Renal cortical epithelial cell (primary cell): ENCODE data around the gene COL5A2. TPM values are rescaled to one million over a fixed set of nuclear protein-coding genes. Genes with fewer than 3 reads are reported as not detected.
A peak's percentile ranks its signal among the peaks of the same experiment; 100 is the strongest.

ENCODE experiments used
- DNase-seq: peaks from one replicate; pipeline ENCODE4 v3.0.0-alpha.2; 2011; ENCODE audit warnings: low read depth
- total RNA-seq: library from RNA; depleted of rRNA; stranded (reverse); fragments of >200 nt; gene quantifications from 2 replicates; pipeline ENCODE4 v1.2.3, GENCODE V29; 2014

Gene COL5A2
- 9.4 and 45.5 TPM in 2 replicates for total RNA-seq

DNA sequence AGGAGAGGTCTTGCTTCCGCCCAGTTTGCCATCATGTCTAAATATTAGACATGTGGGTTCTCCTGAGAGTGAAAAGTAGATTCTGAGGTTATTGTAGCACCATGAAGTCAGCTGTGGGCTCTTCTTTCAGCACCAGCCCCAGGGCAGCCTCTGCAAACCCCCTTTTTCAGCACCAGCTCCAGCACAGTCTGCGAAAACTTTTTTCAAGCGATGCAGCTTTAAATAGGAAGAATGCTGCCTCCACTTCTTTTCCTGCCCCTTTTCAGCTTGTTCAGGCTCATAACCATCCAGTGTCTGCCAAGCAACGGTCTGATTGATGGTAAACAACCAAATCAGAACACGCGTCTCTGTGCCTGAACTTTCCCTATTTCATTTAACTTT, at the start of gene COL5A2:
Gene COL5A2, minus strand, starts transcription at position 192 of the 381 bp plus-strand sequence. Its CDS starts 157 bp downstream, at position 35.
- peak; percentile 67 for DNase-seq

DNA sequence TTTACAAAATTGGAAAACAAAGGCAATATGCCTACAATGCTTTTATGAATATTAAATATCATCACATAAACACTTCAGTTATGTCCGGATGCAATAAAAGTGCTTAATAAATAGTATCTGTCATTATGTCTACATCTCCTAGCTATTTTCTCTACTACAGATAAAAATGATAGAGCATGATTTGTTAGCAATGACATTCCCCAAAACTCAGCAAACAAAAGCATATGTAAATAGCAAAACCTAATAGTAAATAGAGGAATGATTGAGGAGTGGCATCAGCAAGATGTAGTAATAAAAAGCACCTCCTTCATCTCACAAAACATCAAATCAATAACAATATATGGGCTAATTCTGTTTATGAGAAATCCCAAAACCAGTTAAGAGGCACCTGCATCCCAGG, 46.5 kb upstream of the COL5A2 start:
- no peak for DNase-seq

DNA sequence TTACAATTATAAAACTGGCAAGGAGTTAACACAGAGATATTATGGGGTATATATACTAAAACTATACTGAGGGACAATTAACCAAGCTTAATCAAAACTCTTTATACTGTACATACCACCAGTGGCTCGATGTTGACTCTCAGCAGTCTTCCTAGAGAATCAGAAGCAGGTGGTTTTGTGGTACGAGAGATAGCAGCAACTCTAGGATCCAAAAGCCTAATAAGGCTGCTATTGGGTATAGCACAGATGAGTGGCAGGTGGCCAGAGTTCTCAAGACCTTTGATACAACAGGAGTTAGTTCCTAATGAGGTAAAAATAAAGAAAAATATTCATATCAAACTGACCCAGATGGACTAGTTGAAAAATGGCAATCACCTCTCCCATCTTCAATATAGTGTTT, 45.5 kb upstream of the COL5A2 start:
- DNase-seq, result no peak

DNA sequence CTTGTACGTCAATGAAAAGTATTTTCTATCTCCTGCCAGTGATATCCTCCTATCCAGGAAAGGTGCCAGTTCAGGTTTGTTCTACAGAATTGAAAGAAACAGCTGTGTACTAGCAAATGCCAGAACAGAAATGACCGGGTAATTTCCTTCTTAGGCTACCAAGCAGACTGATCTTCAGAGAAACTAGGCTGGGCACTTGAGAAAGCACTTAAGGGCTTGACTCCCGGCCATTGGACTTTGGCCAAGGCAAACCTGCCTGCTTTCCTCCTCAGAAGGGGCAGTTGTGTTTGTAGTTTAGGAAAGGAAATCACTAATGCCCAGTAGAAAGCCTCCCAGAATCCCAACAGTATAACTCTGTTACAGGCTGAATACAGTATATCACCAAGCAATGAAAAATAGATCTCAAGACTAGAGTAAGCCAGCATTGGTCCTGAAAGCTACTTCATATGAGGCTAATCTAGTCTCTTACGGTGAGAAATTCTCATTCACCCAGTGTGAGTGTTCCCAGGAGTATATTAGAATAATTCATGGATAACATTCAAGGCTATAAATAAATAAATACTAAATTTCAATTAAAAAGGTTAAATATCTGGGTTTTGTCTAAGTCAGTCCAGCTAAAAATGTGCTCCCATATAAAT, 43.0 kb upstream of the COL5A2 start:
- peak; percentile 62 for DNase-seq

DNA sequence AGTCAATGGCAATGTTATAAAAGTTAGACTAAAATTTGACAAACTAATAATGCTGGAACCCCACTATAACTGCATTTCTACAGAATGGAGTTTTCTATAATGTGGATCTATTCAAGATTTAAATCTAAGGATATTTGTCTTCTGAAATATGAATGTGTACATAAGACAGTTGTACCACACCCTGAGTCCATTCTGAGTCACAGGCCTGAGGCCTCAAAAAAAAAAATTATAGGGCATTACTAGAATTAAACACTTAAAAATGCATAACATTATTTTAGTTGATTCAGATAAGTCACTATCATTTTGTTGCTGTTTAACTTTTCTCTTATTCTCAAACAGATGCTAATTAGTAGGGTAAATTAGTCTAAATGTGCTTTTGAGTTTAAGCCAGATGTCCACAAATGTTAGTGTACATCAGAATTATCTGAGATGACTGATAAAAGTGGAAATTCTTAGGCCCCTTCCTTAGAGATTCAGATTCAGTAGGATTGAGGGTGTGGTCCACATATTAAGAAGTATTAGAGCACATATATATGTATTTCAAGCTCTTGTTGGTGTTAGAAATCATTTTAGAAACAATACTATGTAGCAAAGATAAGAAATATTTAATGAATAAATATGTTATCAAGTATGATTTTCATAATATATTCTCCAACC, 42.4 kb upstream of the COL5A2 start:
- no peak for DNase-seq

DNA sequence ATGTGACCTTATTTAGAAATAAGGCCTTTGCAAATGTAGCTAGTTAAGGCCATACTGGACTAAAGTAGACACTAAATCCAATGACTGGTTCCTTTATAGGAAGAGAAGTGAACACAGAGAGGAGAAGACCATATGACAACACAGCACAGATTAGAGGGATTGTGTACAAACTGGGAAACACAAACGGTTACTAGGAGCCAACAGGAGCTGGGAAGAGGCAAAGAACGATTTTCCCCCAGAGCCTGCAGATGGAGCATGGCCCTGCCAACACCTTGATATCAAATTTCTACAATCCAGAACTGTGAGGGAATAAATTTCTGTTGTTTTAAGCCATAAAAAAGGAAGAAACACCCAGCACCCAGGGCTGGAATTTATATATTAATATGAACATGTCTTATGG, 38.7 kb upstream of the COL5A2 start:
- DNase-seq, result no peak

DNA sequence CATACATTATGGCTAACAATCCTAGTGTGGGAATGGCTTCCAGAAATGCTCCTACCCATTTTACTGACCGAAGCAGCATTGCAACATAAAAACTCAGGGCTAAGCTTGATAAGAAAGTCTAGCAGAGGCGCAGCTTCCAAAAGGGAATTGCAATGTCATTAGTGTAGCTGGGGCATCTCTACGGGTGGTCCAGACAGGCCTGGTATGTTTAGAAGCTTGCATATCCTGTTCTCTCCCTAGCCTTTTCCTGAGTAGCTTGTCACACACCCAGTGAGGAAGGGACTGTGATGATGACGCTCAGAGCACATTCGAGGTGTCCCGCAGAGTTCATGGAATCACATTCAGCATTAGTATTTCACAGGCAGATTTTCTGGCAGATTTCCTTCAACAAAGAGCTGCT, 38.0 kb upstream of the COL5A2 start:
- DNase-seq, result no peak

DNA sequence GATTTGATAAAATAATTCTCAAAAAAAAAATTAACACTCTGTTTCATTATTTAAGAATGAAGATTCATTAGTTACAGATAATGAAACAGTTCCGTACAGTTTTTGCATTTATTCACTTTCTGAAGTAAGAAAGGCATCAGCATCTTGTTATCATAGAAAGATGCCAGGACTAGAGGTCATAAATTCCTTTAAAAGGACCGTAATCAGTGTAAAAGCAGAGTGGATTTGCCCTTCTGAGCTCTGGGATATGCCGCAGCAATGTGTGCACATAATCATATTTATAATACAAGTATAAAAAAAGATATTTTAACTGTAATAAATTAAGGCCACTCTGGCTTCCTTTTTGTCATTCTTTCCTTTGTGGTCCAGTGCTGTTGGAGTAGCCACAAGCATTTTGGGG, 37.5 kb upstream of the COL5A2 start:
- DNase-seq, result no peak

DNA sequence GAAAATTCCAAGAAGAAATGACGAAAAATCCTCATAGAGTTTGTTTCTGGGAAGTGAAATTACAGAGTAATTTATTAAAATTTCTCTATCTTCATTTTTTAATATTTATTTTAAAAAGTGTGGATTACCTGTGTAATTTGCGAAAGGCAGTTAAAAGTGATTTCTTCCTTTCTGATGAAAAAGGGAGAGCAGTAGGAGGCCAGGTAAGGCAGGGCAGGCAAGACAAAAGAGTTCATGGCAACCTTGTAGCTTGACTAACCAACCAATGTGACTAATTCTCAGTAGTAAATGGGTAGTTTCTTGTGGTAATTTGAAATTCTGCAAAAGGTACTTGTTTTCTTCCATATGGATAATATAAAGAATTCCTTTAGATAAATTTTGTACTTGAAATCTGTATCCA, 34.9 kb upstream of the COL5A2 start:
- no peak for DNase-seq

DNA sequence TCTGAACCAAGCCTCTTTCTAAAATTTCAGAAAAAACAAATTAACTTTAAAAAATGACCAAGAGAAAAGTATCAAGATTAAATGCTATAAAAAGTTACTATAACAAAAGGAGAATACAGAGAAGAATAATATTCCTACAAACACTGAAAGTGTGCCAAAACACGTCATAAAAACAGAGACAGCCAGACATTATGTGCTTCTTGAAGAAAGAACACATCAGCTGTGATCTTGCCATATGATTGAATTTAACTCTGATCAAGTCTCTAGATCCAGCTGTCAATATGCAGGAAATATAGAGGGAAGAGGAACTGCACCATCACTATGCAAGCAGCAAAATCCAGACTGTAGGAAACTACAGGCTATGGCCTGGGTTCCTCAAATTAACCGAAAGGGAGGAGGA, 33.7 kb upstream of the COL5A2 start:
- DNase-seq, result no peak

DNA sequence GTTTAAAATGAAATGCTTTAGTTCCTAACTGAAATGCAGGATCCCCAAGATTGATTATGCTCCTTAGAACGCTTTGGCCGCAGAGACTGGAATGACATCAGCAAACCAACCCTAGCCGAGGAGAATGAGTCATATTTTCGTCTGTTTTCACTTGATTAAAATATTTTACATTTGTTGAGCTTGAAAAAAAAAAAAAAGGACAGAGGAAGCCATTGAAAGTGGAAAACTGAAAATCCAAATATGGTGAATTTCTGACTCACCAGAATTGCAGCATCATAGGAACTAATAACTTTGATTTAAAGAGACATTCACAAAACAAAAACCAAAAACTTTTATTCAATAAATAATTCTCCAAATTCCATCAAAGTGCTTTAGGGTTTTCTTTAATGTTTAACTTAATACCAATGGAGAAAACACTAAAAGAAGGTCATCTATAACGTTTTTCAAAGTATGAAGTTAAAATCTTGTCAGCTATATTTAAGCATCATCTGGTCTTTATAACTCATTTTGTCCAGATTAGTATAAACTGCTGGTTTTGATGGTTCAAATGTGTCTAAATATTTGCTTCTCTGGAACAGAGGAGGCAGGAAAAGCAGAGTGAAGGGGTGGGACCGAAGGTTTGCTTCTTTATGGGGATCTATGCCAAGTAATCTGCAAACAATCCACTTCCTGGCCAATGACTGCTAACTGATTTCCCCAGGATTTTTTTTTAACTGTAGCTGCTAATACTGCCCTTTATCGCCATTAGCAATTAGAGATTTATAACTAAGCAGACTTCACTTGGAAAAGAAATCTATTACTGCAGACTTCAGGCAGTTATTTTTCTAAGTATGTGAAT, 30.9 kb upstream of the COL5A2 start:
- DNase-seq, result peak; percentile 93

DNA sequence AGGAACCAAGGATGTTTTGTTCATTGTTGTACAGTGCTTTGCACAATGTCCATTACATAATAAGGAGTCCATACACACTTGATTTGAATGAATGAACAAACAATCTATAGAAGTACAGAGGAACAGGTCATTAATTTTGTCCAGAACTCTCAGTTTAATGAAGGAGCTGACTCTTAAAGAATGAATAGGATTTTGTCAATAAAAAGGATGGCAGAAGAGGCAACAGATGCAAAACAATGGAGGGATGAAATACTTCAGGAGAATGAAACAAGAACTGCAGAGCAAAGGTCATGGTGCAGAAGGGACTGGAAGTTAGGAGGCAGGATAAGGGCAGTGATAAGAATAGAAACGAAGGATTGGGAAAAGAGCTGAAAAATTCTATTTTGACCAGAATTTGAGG, 28.7 kb upstream of the COL5A2 start:
- no peak for DNase-seq

DNA sequence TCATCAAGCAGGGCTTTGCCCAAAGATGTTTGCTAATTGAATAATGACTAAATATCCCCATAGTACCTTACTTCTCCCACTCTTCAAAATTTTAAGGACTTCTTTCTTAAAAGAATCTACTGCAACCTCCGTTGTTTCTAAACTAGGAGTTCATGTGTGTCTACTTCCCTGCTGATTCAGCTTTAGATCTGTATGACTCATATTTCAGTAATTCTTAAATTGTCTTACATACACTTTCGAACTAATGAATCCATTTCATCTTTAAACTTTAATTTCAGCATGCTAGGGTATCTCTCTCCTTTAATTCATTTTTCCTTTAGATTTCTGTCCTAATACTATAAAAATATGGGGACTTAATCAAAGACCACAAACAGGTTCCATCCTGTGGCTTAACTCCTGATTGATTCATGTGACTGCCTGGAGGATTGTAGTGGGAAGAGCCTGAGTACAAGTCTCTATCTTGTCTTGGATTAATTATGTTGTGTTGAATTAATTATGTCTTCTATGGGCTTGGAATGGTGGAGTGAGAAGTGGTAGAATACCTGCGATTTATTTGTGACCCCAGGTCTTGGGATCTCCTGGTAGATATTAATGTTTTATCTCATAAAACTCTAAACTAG, 24.9 kb upstream of the COL5A2 start:
- DNase-seq, result peak; percentile 76

DNA sequence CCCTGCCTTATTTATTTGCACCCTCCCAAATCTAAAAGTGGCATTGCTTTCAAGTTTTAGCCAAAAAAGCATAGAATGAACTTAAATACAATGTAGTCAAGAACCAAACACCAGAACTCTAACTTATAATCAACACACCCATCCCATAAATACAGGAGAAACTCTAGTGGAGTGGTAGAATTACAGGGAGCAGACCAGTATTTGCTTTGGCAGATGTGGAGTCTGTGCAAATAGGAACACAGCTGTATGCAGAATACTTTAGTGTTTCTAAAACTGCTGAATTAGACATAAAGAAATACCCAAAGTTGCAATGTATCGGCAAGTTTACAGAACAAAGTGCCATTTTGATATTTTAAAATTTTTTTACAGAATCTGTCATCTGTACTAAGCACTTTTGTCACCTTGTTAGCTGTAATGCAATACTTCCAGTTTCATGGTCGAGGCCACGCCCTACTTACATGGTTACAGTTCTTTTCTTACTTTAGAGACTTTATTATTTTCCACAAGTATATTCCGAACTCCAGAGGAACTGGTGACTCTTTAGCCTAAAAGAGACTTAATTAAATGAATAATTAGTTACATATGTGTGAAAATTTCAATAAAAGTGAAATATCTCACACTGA, 23.7 kb upstream of the COL5A2 start:
- DNase-seq, result no peak

DNA sequence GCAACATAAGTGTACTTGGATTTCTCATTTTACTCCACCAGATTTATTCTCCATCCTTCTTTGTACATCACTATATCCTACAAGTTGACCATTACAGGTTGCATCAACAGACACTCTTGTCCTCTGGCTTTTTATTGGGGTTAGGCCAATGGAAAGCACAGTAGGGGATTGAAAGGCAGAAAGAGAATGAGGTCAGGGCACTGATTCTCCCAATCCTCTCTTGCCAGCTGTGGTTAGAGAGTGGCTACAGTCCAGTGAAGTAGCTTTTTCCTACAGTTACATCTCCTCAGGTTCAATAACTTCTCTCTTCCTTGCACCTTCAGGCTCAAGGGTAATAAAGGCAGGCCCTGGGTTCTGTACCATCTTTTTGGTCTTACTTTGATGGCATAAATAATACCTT, 20.2 kb upstream of the COL5A2 start:
- no peak for DNase-seq

DNA sequence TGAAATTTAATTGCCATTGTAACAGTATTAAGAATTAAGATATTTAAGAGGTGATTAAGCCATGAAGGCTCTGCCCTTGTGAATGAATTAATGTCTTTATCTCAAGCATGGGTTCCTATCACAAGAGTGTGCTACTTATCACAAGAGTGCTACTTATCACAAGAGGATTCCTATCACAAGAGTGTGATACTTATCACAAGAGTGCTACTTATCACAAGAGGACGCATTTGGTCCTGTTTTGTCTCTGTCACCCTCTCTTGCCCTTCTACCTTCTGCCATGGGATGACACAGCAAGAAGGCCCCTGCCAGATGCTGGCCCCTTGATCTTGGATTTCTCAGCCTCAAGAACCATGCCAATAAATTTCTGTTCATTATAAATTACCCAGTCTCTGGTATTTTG, 13.2 kb upstream of the COL5A2 start:
- no peak for DNase-seq

DNA sequence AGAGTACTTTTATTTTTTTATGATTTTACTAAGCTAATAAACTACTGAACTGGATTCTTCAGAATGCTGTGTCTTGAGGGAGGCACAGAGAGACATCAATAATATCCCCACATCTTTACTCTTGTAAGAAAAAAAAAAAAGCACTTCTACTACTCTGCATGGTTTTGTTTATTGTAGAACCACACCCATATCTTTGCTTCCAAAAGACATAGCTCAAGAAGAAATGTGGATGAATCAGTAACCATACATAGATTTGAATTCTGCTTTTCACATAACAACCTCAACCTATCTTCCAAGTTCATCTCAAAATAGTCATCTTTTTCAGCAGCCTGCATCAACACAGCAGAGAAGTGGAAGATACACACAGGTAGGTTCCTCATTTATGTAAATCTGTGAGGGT, 12.2 kb upstream of the COL5A2 start:
- no peak for DNase-seq

DNA sequence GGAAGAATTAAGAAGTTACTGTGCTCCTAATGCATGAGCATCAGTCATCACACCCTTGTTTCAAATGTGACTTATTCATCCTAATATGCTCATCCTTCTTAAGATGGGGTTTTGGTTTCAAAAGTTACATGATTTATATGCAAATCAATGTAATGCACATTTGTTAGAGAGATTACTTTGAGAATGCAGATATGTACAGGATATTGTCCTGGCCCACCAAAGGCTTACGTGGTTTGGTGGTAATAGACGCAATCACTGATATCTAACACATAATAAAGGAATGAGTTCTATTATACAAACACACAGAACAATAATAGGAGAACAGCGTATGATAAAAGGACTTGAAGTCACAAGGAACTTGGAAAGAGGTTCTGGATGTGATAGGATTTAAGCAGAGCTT, 11.1 kb upstream of the COL5A2 start:
- no peak for DNase-seq

DNA sequence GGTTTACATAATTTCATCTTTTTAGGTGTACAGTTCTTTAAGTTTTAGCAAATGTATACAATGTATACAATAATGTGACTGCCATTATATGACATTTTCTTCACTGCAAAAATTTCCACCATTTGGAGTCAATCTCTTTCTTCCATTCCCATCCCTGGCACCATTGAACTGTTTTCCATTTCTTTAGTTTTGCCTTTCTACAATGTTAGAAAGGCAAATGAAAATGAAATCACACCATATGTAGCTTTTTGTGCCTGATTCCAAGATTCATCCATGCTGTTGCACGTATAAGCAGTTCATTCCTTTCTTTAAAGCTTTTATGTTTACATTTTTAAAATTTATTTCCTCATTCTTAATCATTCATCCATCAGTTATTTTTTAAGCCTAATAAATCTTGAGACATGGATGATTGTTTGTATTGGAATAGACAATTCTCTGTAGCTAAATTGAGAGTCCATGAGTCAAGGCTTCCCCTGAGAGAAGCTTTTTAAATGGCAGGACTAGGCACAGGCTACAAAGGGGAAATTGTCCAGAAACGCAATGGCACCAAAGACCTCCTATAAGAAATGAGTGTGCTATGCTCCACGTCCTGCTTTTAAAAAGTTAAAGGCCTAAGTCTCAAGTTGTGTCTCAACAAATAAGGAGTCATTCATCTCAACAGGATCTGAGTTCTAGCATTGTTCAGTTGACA, 8.7 kb upstream of the COL5A2 start:
- no peak for DNase-seq

DNA sequence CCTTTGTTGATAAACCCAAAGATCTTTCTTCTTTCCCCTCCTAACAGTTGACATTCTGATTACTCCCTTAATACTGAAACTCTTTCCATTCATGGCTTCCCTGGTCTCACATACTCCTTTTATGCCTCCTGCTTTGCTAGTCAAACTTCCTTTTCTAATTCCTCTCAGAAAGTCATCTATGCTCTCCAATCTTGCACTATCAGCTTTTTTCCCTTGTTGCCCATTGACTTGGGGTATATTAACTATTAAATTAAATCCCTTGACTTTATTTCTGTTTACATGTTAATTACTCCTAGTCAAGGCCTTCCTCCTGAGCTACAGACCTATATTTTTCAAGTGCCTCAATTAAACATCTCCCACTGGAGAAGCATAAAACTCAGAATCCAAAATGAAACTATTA, 3.6 kb upstream of the COL5A2 start:
- no peak for DNase-seq

DNA sequence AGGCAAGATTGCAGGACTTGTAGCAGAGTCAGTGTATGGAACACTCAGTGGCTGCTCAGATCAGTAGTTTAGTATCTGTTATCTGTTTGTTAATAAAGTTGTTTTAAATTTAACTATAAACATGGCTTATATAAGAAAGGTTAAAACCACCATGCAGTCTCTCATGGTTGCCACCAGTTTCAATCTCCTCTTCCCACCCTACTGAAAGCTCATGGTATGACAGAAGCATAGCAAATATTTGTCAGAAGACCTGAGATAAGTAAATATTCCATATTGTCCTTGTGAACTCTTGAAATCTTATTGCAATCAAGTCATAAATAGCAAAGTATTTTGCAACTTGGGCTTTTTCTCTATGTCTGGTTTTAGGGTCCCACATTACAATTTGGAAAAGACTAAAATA, 2.1 kb upstream of the COL5A2 start:
- no peak for DNase-seq
